GM12874 (cell line): ENCODE data around the gene ITPKC.

ENCODE experiments used
- CTCF ChIP-seq: IDR thresholded peaks from 2 replicates; pipeline ENCODE4 v1.5.1; 2011; ENCODE audit warnings: low read depth, mild to moderate bottlenecking, control low read depth, low read length, moderate library complexity; ENCODE audit not compliant: insufficient read depth

Gene ITPKC

GRCh38 chr19:40744554-40745401 lies 27.9 kb downstream of the ITPKC start:
- TF ChIP-seq CTCF: peak; percentile 37

GRCh38 chr19:40745402-40745780 lies 28.5 kb downstream of the ITPKC start:
- TF ChIP-seq CTCF: no peak

- TF ChIP-seq CTCF: no peak
These were observed 30.6 kb downstream of the ITPKC start for GRCh38 chr19:40747536-40747935.

- no peak for TF ChIP-seq CTCF
These were observed 33.4 kb downstream of the ITPKC start, which contains the start of gene ACTMAP for GRCh38 chr19:40750058-40750873. Gene ACTMAP, minus strand, starts transcription at chr19:40750477. Its CDS starts 674 bp downstream, at chr19:40749803.

GRCh38 chr19:40750874-40751537 lies 34.1 kb downstream of the ITPKC start, which contains the start of gene SNRPA:
Gene SNRPA, plus strand, starts transcription at chr19:40751203. Its CDS starts 206 bp downstream, at chr19:40751409.
- no peak for TF ChIP-seq CTCF

- no peak for TF ChIP-seq CTCF
These were observed 35.4 kb downstream of the ITPKC start for GRCh38 chr19:40752257-40752781.
